Sigmoid colon (tissue), 4 donors: ENCODE measurements around the gene ANKRD13C.

Experiments
- POLR2A ChIP-seq, 2 donors: fragments of 450-650 bp; IDR thresholded peaks; one replicate each; pipeline ENCODE4 v1.6.1; 2016; ENCODE audit warnings: antibody characterized with exemption in 2 of 2, mild to moderate bottlenecking in 2 of 2, moderate library complexity in 2 of 2
- POLR2AphosphoS5 ChIP-seq, 4 donors: sonication (generic); formaldehyde crosslinking; IDR thresholded peaks; one replicate each; pipeline ENCODE4 v1.6.1; 2017; ENCODE audit warnings: antibody characterized with exemption in 4 of 4
- TF ChIP-seq, protein P1 (sequence below), 4 experiments: fragments of 450-650 bp in 3 of 4; fragments of 200-600 bp in 1 of 4; IDR thresholded peaks; one replicate each; pipeline ENCODE4 v1.5.1; 2016 to 2019; ENCODE audit warnings: antibody characterized with exemption in 4 of 4, mild to moderate bottlenecking in 3 of 4, moderate library complexity in 2 of 4

DNA sequence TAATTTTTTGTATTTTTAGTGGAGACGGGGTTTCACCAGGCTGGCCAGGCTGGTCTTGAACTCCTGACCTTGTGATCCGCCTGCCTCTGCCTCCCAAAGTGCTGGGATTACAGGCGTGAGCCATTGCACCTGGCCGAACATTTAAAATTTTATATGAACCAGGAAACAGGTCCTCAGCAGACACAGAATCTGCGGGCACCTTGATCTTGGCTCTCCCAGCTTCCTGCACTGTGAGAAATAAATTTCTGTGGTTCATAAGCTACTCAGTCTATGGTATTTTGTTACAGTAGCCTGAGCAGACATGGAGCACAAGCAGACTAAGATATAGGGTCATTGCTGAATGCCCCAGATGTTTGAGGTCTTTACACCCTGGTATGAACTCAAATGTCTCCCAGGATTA, 33.0 kb upstream of the ANKRD13C start:
- TF ChIP-seq, protein P1, sequence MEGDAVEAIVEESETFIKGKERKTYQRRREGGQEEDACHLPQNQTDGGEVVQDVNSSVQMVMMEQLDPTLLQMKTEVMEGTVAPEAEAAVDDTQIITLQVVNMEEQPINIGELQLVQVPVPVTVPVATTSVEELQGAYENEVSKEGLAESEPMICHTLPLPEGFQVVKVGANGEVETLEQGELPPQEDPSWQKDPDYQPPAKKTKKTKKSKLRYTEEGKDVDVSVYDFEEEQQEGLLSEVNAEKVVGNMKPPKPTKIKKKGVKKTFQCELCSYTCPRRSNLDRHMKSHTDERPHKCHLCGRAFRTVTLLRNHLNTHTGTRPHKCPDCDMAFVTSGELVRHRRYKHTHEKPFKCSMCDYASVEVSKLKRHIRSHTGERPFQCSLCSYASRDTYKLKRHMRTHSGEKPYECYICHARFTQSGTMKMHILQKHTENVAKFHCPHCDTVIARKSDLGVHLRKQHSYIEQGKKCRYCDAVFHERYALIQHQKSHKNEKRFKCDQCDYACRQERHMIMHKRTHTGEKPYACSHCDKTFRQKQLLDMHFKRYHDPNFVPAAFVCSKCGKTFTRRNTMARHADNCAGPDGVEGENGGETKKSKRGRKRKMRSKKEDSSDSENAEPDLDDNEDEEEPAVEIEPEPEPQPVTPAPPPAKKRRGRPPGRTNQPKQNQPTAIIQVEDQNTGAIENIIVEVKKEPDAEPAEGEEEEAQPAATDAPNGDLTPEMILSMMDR (IDR thresholded peaks at IDR 0.05): no peak
- TF ChIP-seq POLR2A (IDR thresholded peaks at IDR 0.05): no peak
- TF ChIP-seq POLR2AphosphoS5 (IDR thresholded peaks at IDR 0.05): no peak
